Upper lobe of left lung (tissue), 6 donors: ENCODE measurements around the gene PCOLCE2. TPM values are rescaled to one million over a fixed set of nuclear protein-coding genes. Genes with fewer than 3 reads are reported as not detected.

Experiments used
- ATAC-seq, 2 donors: fragments of 200-7000 bp; cut with Tn5 transposase; one replicate each; pipeline ENCODE4 v1.9.1; 2022; ENCODE audit warnings: mild to moderate bottlenecking in 2 of 2, moderate library complexity in 2 of 2; ENCODE audit not compliant: low FRiP score in 2 of 2
- DNase-seq, 2 donors: peaks; one replicate each; pipeline ENCODE4 v3.0.0-alpha.2; 2019 to 2020
- H3K27ac ChIP-seq, 4 donors: fragments of 200-600 bp; sonication (generic); one replicate each; pipeline ENCODE4 v1.5.1; 2016 to 2019
- H3K27me3 ChIP-seq, 4 donors: fragments of 200-600 bp; sonication (generic); one replicate each; pipeline ENCODE4 v1.5.1; 2017 to 2019
- H3K36me3 ChIP-seq, 4 donors: fragments of 200-600 bp; sonication (generic); one replicate each; pipeline ENCODE4 v1.5.1; 2016 to 2019
- H3K4me1 ChIP-seq, 4 donors: fragments of 200-600 bp; sonication (generic); one replicate each; pipeline ENCODE4 v1.5.1; 2018 to 2019
- H3K4me3 ChIP-seq, 4 donors: fragments of 200-600 bp; sonication (generic); one replicate each; pipeline ENCODE4 v1.5.1; 2017 to 2019; ENCODE audit warnings: mild to moderate bottlenecking in 2 of 4, moderate library complexity in 1 of 4
- H3K9me3 ChIP-seq, 4 donors: fragments of 200-600 bp; sonication (generic); one replicate each; pipeline ENCODE4 v1.5.1; 2018 to 2019
- CTCF ChIP-seq, 6 experiments: fragments of 450-650 bp in 4 of 6; fragments of 200-600 bp in 2 of 6; sonication (generic) in 2 of 6; IDR thresholded peaks; one replicate each; pipeline ENCODE4 v1.5.1; 2016 to 2019; ENCODE audit warnings: antibody characterized with exemption in 6 of 6
- EP300 ChIP-seq, 4 donors: sonication (generic); formaldehyde crosslinking; IDR thresholded peaks; one replicate each; pipeline ENCODE4 v1.5.1; 2017; ENCODE audit warnings: antibody characterized with exemption in 4 of 4, control low read depth in 2 of 4
- POLR2A ChIP-seq, 4 donors: fragments of 450-650 bp; IDR thresholded peaks; one replicate each; pipeline ENCODE4 v1.5.1; 2016 to 2017; ENCODE audit warnings: antibody characterized with exemption in 4 of 4, mild to moderate bottlenecking in 2 of 4
- POLR2AphosphoS5 ChIP-seq, 2 donors: sonication (generic); formaldehyde crosslinking; IDR thresholded peaks; one replicate each; pipeline ENCODE4 v1.5.1; 2017; ENCODE audit warnings: antibody characterized with exemption in 2 of 2
- WGBS, 2 donors: methylation state at CpG; one replicate each; pipeline ENCODE4 v1.1.5; 2017 to 2018; 5-methylcytosine and 5-hydroxymethylcytosine counted together
- small RNA-seq, 4 donors: library from RNA; depleted of rRNA; stranded (forward); fragments of <200 nt; gene quantifications; one replicate each; pipeline ENCODE3, GENCODE V24; 2016
- total RNA-seq, 6 donors: library from RNA; depleted of rRNA in 4 of 6; stranded (reverse); fragments of >200 nt in 4 of 6; gene quantifications; one replicate each; pipeline versions ENCODE4 v1.1.0 to v1.2.1, GENCODE V29; 2016 to 2021
- donor health status: DM: no; HTN: no; CAD: no; lungs with moderate emphysema.
- donor health status: DM: no; HTN: yes; CAD: no; lungs with severe emphysema.

Gene PCOLCE2
- total RNA-seq, 6 donors from 2014 or later = 9.4 to 46.3 (median 17.9) TPM

GRCh38 chr3:142779591-142779990, 109.3 kb downstream of the PCOLCE2 start:
- no peaks in the 10 kb centered on the region for H3K9me3 ChIP-seq
- TF ChIP-seq EP300 (IDR thresholded peaks at IDR 0.05) = no peak
- H3K27ac ChIP-seq = no peak overlapping the region
- H3K36me3 ChIP-seq = peaks cover 0 to 9% (median 0%) of the 10 kb centered on the region in 4 donors
- ATAC-seq (no peak), DNase-seq (no peak)
- H3K4me3 ChIP-seq = no peak overlapping the region
- no peaks in the 10 kb centered on the region for H3K4me1 ChIP-seq
- no peaks in the 10 kb centered on the region for H3K27me3 ChIP-seq

GRCh38 chr3:142778541-142778940, 110.3 kb downstream of the PCOLCE2 start:
- no peak overlapping the region for H3K4me3 ChIP-seq
- H3K27ac ChIP-seq = no peak overlapping the region
- no peaks in the 10 kb centered on the region for H3K4me1 ChIP-seq
- DNase-seq (no peak), ATAC-seq (no peak)
- H3K36me3 ChIP-seq = peaks cover 0 to 9% (median 0%) of the 10 kb centered on the region in 4 donors
- no peaks in the 10 kb centered on the region for H3K9me3 ChIP-seq
- 87 to 91% methylated on average over 2 of the region's 2 CpGs for WGBS, 2 donors
- TF ChIP-seq EP300 (IDR thresholded peaks at IDR 0.05) (no peak), POLR2AphosphoS5 (IDR thresholded peaks at IDR 0.05) (no peak), CTCF (IDR thresholded peaks at IDR 0.05) (no peak), POLR2A (IDR thresholded peaks at IDR 0.05) (no peak)
- H3K27me3 ChIP-seq = no peaks in the 10 kb centered on the region

GRCh38 chr3:142777927-142778326, 111.0 kb downstream of the PCOLCE2 start:
- no peak overlapping the region for H3K27ac ChIP-seq
- no peak overlapping the region for H3K4me3 ChIP-seq
- ATAC-seq (no peak), DNase-seq (no peak)
- H3K27me3 ChIP-seq = no peaks in the 10 kb centered on the region
- no peaks in the 10 kb centered on the region for H3K4me1 ChIP-seq
- H3K9me3 ChIP-seq = no peaks in the 10 kb centered on the region
- peaks cover 0 to 9% (median 0%) of the 10 kb centered on the region in 4 donors for H3K36me3 ChIP-seq
- TF ChIP-seq POLR2A (IDR thresholded peaks at IDR 0.05) (no peak), POLR2AphosphoS5 (IDR thresholded peaks at IDR 0.05) (no peak), EP300 (IDR thresholded peaks at IDR 0.05) (no peak), CTCF (IDR thresholded peaks at IDR 0.05) (no peak)

GRCh38 chr3:142768338-142768737, 120.5 kb downstream of the PCOLCE2 start:
- TF ChIP-seq POLR2A (IDR thresholded peaks at IDR 0.05) (no peak), EP300 (IDR thresholded peaks at IDR 0.05) (no peak), POLR2AphosphoS5 (IDR thresholded peaks at IDR 0.05) (no peak)
- Histone ChIP-seq H3K4me3 (no peak overlapping the region), H3K36me3 (peaks cover 0 to 5% (median 0%) of the 10 kb centered on the region in 4 donors), H3K27ac (no peak overlapping the region), H3K27me3 (no peaks in the 10 kb centered on the region), H3K4me1 (no peaks in the 10 kb centered on the region), H3K9me3 (peaks cover 0 to 15% (median 0%) of the 10 kb centered on the region in 4 donors)
- DNase-seq (no peak), ATAC-seq (no peak)

Small RNA genes within 50 kb of the gene (small RNA-seq; reads per million reads assigned to genes)
- 0 reads per million in 4 donors for gene RNU7-47P

Other genes starting within 250 kb of the PCOLCE2 start
- gene TRPC1, start 165.0 kb downstream of the PCOLCE2 start, total RNA-seq = 10 to 100 TPM in 2 of 6 donors, 1 to 10 TPM in 4; 1.7 to 10.5 (median 5.4) TPM
- gene PAQR9, start 74.6 kb upstream of the PCOLCE2 start, total RNA-seq = not detected
- gene U2SURP, start 112.5 kb upstream of the PCOLCE2 start, total RNA-seq = 100 to 1,000 TPM in 2 of 6 donors, 10 to 100 TPM in 4; 47.4 to 126 (median 58.6) TPM
- 10 to 100 TPM in 4 of 6 donors, 1 to 10 TPM in 2; 2.1 to 12.8 (median 11.7) TPM for gene CHST2, start 230.7 kb upstream of the PCOLCE2 start, total RNA-seq